GM21528 (cell line): ENCODE measurements around the gene WDR82.

Experiments used
- ATAC-seq: cut with Tn5 transposase; IDR thresholded peaks from one replicate; pipeline ENCODE4 v1.9.1; 2021; ENCODE audit warnings: mild to moderate bottlenecking, moderate library complexity; ENCODE audit not compliant: unreplicated experiment, low FRiP score

WDR82 gene

GRCh38 chr3:52262447-52262846 is 16.0 kb downstream of the WDR82 start:
- no peak for ATAC-seq

DNA sequence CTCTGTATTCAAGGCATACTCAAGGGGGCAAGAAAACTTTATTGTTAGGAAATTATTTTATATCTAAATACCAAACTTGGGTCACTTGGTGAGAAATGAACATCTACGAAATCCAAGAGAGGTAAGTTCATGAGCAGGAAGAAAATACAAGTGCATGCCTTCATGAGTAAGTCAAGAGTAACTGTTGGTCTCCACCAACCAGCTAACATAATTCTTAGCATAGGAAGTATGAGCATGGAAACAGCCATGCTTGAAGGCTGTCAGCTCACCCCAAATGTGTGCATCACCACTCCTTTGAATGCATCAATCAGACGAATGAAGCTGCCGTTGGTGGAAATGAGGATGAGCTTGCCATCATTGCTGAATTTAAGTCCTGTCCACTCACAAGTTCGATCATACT is 19.0 kb downstream of the WDR82 start:
- no peak for ATAC-seq

GRCh38 chr3:52259035-52259434 is 19.4 kb downstream of the WDR82 start:
- no peak for ATAC-seq

DNA sequence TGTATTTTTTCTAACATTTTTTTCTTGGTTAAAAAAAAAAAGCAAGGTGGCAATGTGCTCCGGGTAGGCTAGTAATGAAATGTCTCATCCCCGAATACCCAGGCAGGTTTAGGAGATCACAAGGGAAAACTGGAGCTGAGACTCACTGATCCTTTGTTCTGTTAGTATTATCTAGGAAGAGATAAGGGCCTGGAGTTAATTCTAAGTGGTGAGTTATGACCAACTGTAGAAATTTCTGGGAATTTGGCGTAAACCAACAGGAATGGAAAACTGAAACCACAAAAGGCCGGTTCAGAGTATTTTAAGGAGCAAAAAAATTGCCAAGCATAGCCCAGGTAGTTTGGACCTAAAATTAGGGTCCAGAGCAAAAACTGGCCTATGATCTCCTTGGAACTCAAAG is 20.5 kb downstream of the WDR82 start:
- ATAC-seq: no peak

DNA sequence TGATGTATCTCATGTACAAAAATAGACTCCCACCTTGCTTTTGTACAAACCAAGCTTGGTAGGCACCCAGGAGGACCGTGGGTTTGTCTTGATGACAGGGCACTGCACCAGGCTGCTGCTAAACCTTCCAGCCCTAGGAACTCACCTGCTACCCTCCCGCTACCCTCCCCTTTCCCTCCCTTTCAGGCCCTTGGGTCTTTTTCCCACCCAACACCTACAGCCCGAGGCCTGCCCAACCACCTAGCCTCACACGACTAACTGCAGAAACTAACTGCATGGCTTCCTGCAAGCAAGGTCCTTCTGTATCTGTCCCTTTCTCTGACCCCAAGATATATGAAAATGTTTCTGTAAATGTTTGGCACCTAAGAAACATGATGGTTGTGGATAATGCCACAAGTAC is 21.8 kb downstream of the WDR82 start:
- no peak for ATAC-seq

- ATAC-seq: no peak
Measured at GRCh38 chr3:52256159-52256558, 22.3 kb downstream of the WDR82 start.

DNA sequence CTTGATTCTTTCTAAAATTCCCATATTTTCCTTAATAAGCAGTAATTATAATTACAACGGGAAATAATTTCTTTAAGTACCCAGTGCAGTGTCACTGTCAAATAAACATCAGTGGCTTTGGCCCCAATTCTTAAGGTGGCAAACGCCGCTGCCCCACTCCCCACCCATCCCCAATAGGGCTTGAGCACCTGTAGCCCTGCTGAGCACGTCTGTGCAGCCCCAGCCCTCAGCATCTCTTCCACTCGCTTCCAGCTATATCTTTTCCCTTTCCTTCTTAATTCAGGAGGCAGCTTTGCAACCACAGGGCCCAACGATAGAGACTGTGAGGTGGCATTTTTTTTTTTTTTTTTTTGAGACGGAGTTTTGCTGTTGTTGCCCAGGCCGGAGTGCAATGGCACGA is 23.8 kb downstream of the WDR82 start:
- ATAC-seq: no peak

DNA sequence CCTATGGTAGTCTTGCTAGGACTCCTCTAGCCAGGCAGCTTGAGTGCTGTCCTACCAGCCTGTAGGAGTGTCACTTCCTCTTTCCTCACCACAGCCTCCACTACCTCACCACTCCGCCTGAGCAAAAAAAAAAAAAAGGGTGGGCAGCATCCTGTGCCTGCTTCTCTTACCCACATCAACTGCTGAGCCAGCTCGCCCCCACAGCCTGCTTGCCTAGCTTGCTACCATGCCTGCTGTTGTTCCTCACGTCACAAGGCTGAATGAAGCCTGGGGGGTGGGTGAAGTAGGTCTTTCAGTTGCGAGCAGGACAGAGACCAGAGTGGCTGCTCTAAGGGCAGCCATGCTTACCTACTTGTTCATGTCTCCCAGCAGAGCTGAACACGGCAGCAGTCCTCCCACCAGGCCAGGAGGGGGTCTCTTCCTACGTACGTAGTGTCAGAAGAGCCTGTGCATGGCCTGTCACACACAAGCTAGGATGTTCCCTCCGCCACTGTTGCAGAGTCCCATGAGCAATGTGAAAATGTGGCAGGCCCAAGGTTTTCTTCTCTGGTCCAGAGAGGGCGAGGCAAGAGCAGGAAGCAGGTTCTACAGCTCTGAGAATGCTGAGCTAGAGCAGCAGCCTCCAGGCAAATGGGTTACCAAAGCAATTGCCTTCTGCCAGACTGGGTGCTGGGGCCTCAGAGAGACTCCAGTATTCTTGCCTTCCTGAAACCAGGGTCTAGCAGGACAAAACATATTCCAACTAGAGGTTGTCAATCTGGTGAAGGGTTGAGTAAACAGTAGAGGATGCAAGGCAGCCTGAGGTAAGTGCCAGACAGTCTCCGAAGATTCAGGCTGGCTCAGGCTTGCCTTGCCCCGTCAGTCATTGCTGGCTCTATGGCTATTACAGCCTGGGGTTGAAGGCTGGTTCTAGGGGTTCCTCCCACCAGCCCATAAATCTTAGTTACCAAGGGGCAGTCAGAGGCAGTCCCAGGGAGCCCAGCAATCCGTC is 24.8 kb downstream of the WDR82 start:
- peak; percentile 89 for ATAC-seq

GRCh38 chr3:52250122-52250521 is 28.3 kb downstream of the WDR82 start:
- ATAC-seq: no peak

- no peak for ATAC-seq
Measured at GRCh38 chr3:52249683-52250082, 28.8 kb downstream of the WDR82 start.

- ATAC-seq: no peak
Measured at GRCh38 chr3:52248816-52249547, 29.5 kb downstream of the WDR82 start.

- ATAC-seq: no peak
Measured at GRCh38 chr3:52248165-52248541, 30.3 kb downstream of the WDR82 start.

GRCh38 chr3:52247409-52248164 is 30.9 kb downstream of the WDR82 start:
- no peak for ATAC-seq

DNA sequence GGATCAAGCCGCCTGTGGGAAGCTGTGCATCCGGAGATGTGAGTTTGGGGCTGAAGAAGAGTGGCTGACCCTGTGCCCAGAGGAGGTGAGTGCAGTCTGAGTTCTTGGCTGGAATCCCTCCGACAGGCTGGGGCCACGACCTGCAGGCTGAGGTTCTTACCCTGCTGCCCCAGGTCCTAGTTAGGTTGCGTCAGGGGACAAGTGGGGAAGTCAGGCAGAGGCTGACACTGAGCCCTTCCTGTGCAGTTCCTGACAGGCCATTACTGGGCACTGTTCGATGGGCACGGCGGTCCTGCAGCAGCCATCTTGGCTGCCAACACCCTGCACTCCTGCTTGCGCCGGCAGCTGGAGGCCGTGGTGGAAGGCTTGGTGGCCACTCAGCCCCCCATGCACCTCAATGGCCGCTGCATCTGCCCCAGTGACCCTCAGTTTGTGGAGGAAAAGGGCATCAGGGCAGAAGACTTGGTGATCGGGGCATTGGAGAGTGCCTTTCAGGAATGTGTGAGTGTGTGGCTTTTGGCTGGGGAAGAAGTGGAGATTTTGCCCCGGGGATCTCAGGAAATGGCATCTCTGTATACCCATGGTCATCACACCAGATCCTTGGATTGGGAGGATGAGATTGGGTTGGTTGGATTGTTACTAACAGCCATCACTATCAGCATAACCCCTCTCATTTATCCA is 31.6 kb downstream of the WDR82 start:
- no peak for ATAC-seq

DNA sequence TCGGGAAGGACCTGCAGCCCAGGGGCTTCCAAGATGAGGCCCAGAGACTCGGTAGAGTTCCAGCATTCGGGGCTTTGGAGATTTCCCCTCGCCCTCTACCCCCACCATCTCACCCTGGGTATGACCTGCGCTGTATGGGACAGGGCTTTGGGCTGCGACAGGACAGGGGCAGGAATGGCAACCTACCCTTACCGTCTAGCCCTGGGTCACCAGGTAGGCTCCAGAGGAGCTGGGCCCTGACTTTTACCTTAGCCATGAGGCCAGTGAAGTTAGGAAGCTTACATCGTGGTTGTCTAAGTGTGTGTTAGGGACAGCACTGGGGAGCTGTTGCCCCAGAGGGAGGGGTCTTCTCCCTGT is 32.2 kb downstream of the WDR82 start:
- no peak for ATAC-seq

DNA sequence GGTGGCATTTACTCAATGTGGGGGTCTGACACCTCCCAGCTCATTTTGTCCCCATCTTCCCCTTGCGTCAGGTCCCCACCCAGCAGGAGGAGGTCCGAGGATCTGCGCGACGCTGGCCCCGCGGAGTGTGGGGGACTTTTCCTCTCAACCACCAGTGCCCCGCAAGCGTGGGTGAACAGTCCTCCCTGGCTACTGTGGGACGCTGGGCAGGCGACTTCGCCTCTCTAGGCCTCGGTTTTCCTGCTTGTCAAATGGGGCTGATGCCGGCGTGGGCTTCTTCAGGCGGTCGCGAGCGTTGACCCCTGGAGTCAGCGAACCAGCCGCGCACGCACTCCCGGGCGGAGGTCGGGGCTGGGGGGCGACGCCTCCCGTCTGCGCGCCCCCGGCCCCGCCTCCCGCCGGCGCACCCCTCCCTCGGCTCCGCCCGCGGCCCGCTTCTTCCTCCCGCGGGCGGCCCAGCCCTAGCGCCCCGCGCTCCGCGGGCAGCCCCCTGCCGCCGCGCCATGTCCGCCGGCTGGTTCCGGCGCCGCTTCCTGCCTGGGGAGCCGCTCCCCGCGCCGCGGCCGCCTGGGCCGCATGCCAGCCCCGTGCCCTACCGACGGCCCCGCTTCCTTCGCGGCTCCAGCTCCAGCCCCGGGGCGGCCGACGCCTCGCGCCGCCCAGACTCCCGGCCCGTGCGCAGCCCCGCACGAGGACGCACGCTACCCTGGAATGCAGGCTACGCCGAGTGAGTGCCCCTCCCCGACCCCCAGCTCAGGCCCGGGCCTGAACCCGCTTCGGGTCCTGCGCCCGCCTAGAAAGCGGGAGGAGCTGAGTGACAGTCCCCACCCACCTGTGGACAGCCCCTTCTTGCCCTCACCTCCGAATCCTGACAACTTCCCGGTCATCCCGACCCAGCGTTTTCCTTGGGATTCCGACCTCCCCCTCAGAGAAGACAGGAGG is 32.9 kb downstream of the WDR82 start, which contains the start of gene PPM1M:
Gene PPM1M (plus strand): TSS at position 438 of the 942 bp plus-strand sequence. CDS start 66 bp downstream, at position 504.
- ATAC-seq: no peak

DNA sequence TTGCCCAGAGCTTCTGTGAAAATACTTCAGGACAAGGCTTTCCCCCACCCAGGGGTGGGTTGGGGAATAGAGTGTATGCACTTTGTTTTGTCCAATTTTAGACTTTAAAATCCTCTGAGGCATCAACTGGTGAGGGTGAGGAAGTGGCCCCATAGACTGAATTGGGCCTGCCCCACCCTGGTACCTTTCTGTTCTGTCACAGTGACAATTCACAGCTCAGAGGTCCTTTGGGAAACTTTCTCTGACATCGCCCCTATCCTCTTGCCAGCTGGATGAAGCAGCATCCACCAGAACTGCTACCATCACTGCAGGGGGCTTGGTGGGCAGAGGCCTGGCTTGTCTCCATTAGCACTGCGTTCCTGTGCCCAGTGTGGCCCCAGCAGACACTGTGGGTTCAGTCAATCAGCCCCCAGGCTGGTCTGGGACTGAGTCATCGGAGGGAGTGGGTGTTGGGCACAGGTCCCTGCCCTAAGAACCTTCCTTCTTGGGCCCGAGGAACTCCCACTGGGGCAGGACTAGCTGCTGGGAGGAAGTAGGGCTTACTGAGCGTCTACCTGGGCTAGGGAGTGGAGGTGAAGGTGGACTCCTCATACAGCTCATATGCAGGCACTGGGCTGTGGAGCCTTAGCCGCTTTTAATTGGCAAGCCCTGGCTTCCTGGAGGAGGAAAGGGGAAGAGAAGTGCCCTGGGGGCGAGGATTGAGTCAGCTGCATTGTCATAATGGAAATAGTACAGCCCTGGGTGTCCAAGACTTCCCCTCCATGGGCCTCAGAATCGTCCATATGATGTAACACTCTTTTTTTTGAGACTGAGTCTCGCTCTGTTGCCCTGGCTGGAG is 34.4 kb downstream of the WDR82 start:
- no peak for ATAC-seq

- no peak for ATAC-seq
Measured at GRCh38 chr3:52242039-52242438, 36.4 kb downstream of the WDR82 start.
